ENCODE measurements around the gene FGF5.
"Not testable (repeated sequence)": the region's sequence is repeated elsewhere in the genome, so short reads cannot be mapped to it uniquely, and the experiment has no call there.

The FGF5 gene

GRCh38 chr4:80243274-80244018 is 23.0 kb upstream of the FGF5 start:
- Histone ChIP-seq H3K4ac (ENCODE audit: low read depth in 1 of 2, low read length in 2 of 2) (no peak overlapping the region), H2BK5ac (ENCODE audit: low read depth, low read length, poor library complexity, severe bottlenecking) (no peak overlapping the region), H3K9me3 (ENCODE audit: control insufficient read depth, low read length) (no peaks in the 10 kb centered on the region), H2AFZ (ENCODE audit: low read depth, low read length) (no peak overlapping the region), H3K27me3 (ENCODE audit: control insufficient read depth in 1 of 2, insufficient read depth in 1 of 2, low read length in 2 of 2) (no peaks in the 10 kb centered on the region), H2AK5ac (ENCODE audit: low read length, severe bottlenecking) (no peak overlapping the region), H3K36me3 (ENCODE audit: control insufficient read depth in 1 of 2, insufficient read depth in 2 of 2, low read depth in 1 of 2, low read length in 2 of 2) (no peaks in the 10 kb centered on the region), H2BK15ac (ENCODE audit: low read depth, poor library complexity, severe bottlenecking) (no peak overlapping the region), H3K79me1 (replicated peaks; ENCODE audit: low read length, poor library complexity, severe bottlenecking) (no peaks in the 10 kb centered on the region), H4K8ac (ENCODE audit: low read length) (no peak overlapping the region), H3K27ac (ENCODE audit: low read length, poor library complexity, severe bottlenecking) (no peak overlapping the region), H2BK120ac (ENCODE audit: low read depth, low read length) (no peak overlapping the region), H3K14ac (ENCODE audit: low read length in 2 of 2) (peak overlapping the region in 1 of 2 experiments; percentile 75), H3K9ac (ENCODE audit: low read length) (no peak overlapping the region), H3K18ac (ENCODE audit: low read depth in 1 of 2, low read length in 2 of 2) (no peak overlapping the region), H3K23ac (ENCODE audit: low read length in 2 of 2) (no peak overlapping the region), H2BK12ac (ENCODE audit: low read length in 2 of 2) (peak overlapping the region in 1 of 2 experiments; percentile 1), H4K91ac (ENCODE audit: low read length) (no peak overlapping the region), H3K4me3 (ENCODE audit: insufficient read depth in 1 of 2, low read depth in 1 of 2, low read length in 2 of 2) (no peak overlapping the region), H3K4me1 (ENCODE audit: control insufficient read depth, insufficient read depth, low read depth, low read length) (peaks cover 1% of the 10 kb centered on the region), H3K4me2 (ENCODE audit: low read length, poor library complexity, severe bottlenecking) (no peak overlapping the region)
- DNase-seq = no peak
- 70% methylated on average over 6 of the region's 6 CpGs for WGBS

GRCh38 chr4:80247484-80247883 is 19.0 kb upstream of the FGF5 start:
- WGBS = 100% methylated on average over 1 of the region's 1 CpG
- not testable (repeated sequence) for H2BK12ac ChIP-seq (ENCODE audit: low read length in 2 of 2); H2AFZ ChIP-seq (ENCODE audit: low read depth, low read length); H3K18ac ChIP-seq (ENCODE audit: low read depth in 1 of 2, low read length in 2 of 2); H3K4me2 ChIP-seq (ENCODE audit: low read length, poor library complexity, severe bottlenecking); DNase-seq; H3K27ac ChIP-seq (ENCODE audit: low read length, poor library complexity, severe bottlenecking); H3K4ac ChIP-seq (ENCODE audit: low read depth in 1 of 2, low read length in 2 of 2); H4K8ac ChIP-seq (ENCODE audit: low read length); H2AK5ac ChIP-seq (ENCODE audit: low read length, severe bottlenecking); H3K14ac ChIP-seq (ENCODE audit: low read length in 2 of 2); H3K4me3 ChIP-seq (ENCODE audit: insufficient read depth in 1 of 2, low read depth in 1 of 2, low read length in 2 of 2); H3K36me3 ChIP-seq (ENCODE audit: control insufficient read depth in 1 of 2, insufficient read depth in 2 of 2, low read depth in 1 of 2, low read length in 2 of 2); H3K9me3 ChIP-seq (ENCODE audit: control insufficient read depth, low read length); H3K27me3 ChIP-seq (ENCODE audit: control insufficient read depth in 1 of 2, insufficient read depth in 1 of 2, low read length in 2 of 2); H4K91ac ChIP-seq (ENCODE audit: low read length); H3K9ac ChIP-seq (ENCODE audit: low read length); H3K4me1 ChIP-seq (ENCODE audit: control insufficient read depth, insufficient read depth, low read depth, low read length); H3K79me1 ChIP-seq (replicated peaks; ENCODE audit: low read length, poor library complexity, severe bottlenecking); H2BK5ac ChIP-seq (ENCODE audit: low read depth, low read length, poor library complexity, severe bottlenecking); H2BK15ac ChIP-seq (ENCODE audit: low read depth, poor library complexity, severe bottlenecking); H3K23ac ChIP-seq (ENCODE audit: low read length in 2 of 2); H2BK120ac ChIP-seq (ENCODE audit: low read depth, low read length)

GRCh38 chr4:80249144-80249543 is 17.3 kb upstream of the FGF5 start:
- Histone ChIP-seq H3K4me1 (ENCODE audit: control insufficient read depth, insufficient read depth, low read depth, low read length) (no peaks in the 10 kb centered on the region), H3K79me1 (replicated peaks; ENCODE audit: low read length, poor library complexity, severe bottlenecking) (no peaks in the 10 kb centered on the region), H3K27ac (ENCODE audit: low read length, poor library complexity, severe bottlenecking) (no peak overlapping the region), H2BK15ac (ENCODE audit: low read depth, poor library complexity, severe bottlenecking) (no peak overlapping the region), H2AFZ (ENCODE audit: low read depth, low read length) (no peak overlapping the region), H3K23ac (ENCODE audit: low read length in 2 of 2) (no peak overlapping the region), H3K14ac (ENCODE audit: low read length in 2 of 2) (no peak overlapping the region), H3K36me3 (ENCODE audit: control insufficient read depth in 1 of 2, insufficient read depth in 2 of 2, low read depth in 1 of 2, low read length in 2 of 2) (no peaks in the 10 kb centered on the region), H3K4me3 (ENCODE audit: insufficient read depth in 1 of 2, low read depth in 1 of 2, low read length in 2 of 2) (no peak overlapping the region), H3K4me2 (ENCODE audit: low read length, poor library complexity, severe bottlenecking) (no peak overlapping the region), H3K18ac (ENCODE audit: low read depth in 1 of 2, low read length in 2 of 2) (no peak overlapping the region), H2BK120ac (ENCODE audit: low read depth, low read length) (no peak overlapping the region), H4K91ac (ENCODE audit: low read length) (no peak overlapping the region), H3K9me3 (ENCODE audit: control insufficient read depth, low read length) (no peaks in the 10 kb centered on the region), H2AK5ac (ENCODE audit: low read length, severe bottlenecking) (no peak overlapping the region), H3K4ac (ENCODE audit: low read depth in 1 of 2, low read length in 2 of 2) (no peak overlapping the region), H4K8ac (ENCODE audit: low read length) (no peak overlapping the region), H2BK12ac (ENCODE audit: low read length in 2 of 2) (no peak overlapping the region), H3K27me3 (ENCODE audit: control insufficient read depth in 1 of 2, insufficient read depth in 1 of 2, low read length in 2 of 2) (no peaks in the 10 kb centered on the region), H2BK5ac (ENCODE audit: low read depth, low read length, poor library complexity, severe bottlenecking) (no peak overlapping the region), H3K9ac (ENCODE audit: low read length) (no peak overlapping the region)
- DNase-seq = no peak
- 75% methylated on average over 1 of the region's 1 CpG for whole genome bisulfite sequencing

- no peak overlapping the region for H3K4ac ChIP-seq (ENCODE audit: low read depth in 1 of 2, low read length in 2 of 2)
- H2BK12ac ChIP-seq (ENCODE audit: low read length in 2 of 2) = no peak overlapping the region
- H3K9me3 ChIP-seq (ENCODE audit: control insufficient read depth, low read length) = no peaks in the 10 kb centered on the region
- no peak overlapping the region for H3K14ac ChIP-seq (ENCODE audit: low read length in 2 of 2)
- no peak overlapping the region for H4K91ac ChIP-seq (ENCODE audit: low read length)
- no peak overlapping the region for H3K4me2 ChIP-seq (ENCODE audit: low read length, poor library complexity, severe bottlenecking)
- DNase-seq = no peak
- H3K79me1 ChIP-seq (replicated peaks; ENCODE audit: low read length, poor library complexity, severe bottlenecking) = no peaks in the 10 kb centered on the region
- no peak overlapping the region for H3K4me3 ChIP-seq (ENCODE audit: insufficient read depth in 1 of 2, low read depth in 1 of 2, low read length in 2 of 2)
- no peak overlapping the region for H4K8ac ChIP-seq (ENCODE audit: low read length)
- H3K4me1 ChIP-seq (ENCODE audit: control insufficient read depth, insufficient read depth, low read depth, low read length) = no peaks in the 10 kb centered on the region
- H3K27ac ChIP-seq (ENCODE audit: low read length, poor library complexity, severe bottlenecking) = no peak overlapping the region
- H2AK5ac ChIP-seq (ENCODE audit: low read length, severe bottlenecking) = no peak overlapping the region
- H3K23ac ChIP-seq (ENCODE audit: low read length in 2 of 2) = no peak overlapping the region
- no peak overlapping the region for H3K9ac ChIP-seq (ENCODE audit: low read length)
- H2BK5ac ChIP-seq (ENCODE audit: low read depth, low read length, poor library complexity, severe bottlenecking) = no peak overlapping the region
- H2BK120ac ChIP-seq (ENCODE audit: low read depth, low read length) = no peak overlapping the region
- no peak overlapping the region for H3K18ac ChIP-seq (ENCODE audit: low read depth in 1 of 2, low read length in 2 of 2)
- H3K27me3 ChIP-seq (ENCODE audit: control insufficient read depth in 1 of 2, insufficient read depth in 1 of 2, low read length in 2 of 2) = no peaks in the 10 kb centered on the region
- no peak overlapping the region for H2AFZ ChIP-seq (ENCODE audit: low read depth, low read length)
- no peaks in the 10 kb centered on the region for H3K36me3 ChIP-seq (ENCODE audit: control insufficient read depth in 1 of 2, insufficient read depth in 2 of 2, low read depth in 1 of 2, low read length in 2 of 2)
- H2BK15ac ChIP-seq (ENCODE audit: low read depth, poor library complexity, severe bottlenecking) = no peak overlapping the region
Observed at GRCh38 chr4:80252427-80252826, 14.0 kb upstream of the FGF5 start.

Data from mesenchymal stem cell (in vitro differentiated cells and primary cell).